SK-N-SH treated with all-trans-retinoic acid at 6 μM for 48 hours (cell line): ENCODE results near the gene HEXIM1.

Source experiments
- ISL1 ChIP-seq: fragments of 250-450 bp; sonication (Bioruptor Pico); IDR thresholded peaks from 2 replicates; pipeline ENCODE4 v2.1.2; 2022; ENCODE audit warnings: mild to moderate bottlenecking, moderate library complexity
- OSR1 ChIP-seq: fragments of 250-450 bp; sonication (Bioruptor Pico); IDR thresholded peaks from 2 replicates; pipeline ENCODE4 v1.8.0; 2022; ENCODE audit warnings: moderate library complexity, mild to moderate bottlenecking, inconsistent platforms
- ZFP3 ChIP-seq: fragments of 250-450 bp; sonication (Bioruptor Pico); IDR thresholded peaks from 2 replicates; pipeline ENCODE4 v1.5.0; 2020; ENCODE audit warnings: mild to moderate bottlenecking, moderate library complexity
- ZNF565 ChIP-seq: fragments of 450-650 bp; formaldehyde crosslinking; conservative IDR thresholded peaks from 2 replicates; pipeline ENCODE4 v1.5.0; 2020; ENCODE audit warnings: low read depth, mild to moderate bottlenecking, moderate library complexity

GRCh38 chr17:45197555-45198334 is 49.5 kb downstream of the HEXIM1 start:
- TF ChIP-seq ZFP3 (peak; percentile 96), ZNF565 (CRISPR knock-in tag) (no peak), OSR1 (CRISPR knock-in tag) (no peak), ISL1 (no peak)
